Left ventricle myocardium inferior (tissue), 1 donor: ENCODE measurements around the gene IL16. TPM values are rescaled to one million over a fixed set of nuclear protein-coding genes. Genes with fewer than 3 reads are reported as not detected.

Source experiments
- DNase-seq: peaks from one replicate; pipeline ENCODE4 v3.0.0-alpha.2; 2020
- H3K27ac ChIP-seq: fragments of 200-600 bp; replicated peaks from 2 replicates; pipeline ENCODE4 v1.8.0; 2021
- H3K27me3 ChIP-seq: fragments of 200-600 bp; 2 replicates; pipeline ENCODE4 v1.8.0; 2021; ENCODE audit warnings: low read depth
- H3K36me3 ChIP-seq: fragments of 200-600 bp; 2 replicates; pipeline ENCODE4 v1.8.0; 2021
- H3K4me1 ChIP-seq: fragments of 200-600 bp; 2 replicates; pipeline ENCODE4 v1.8.0; 2021
- H3K4me3 ChIP-seq: fragments of 200-600 bp; 2 replicates; pipeline ENCODE4 v1.8.0; 2021; ENCODE audit warnings: mild to moderate bottlenecking, moderate library complexity
- H3K9me3 ChIP-seq: fragments of 200-600 bp; replicated peaks from 2 replicates; pipeline ENCODE4 v1.8.0; 2021
- intact Hi-C: fragments of 100-400 bp; cut with micrococcal nuclease; formaldehyde crosslinking; loops from one replicate; pipeline ENCODE4 v1.11.0; 2022
- total RNA-seq: library from RNA; stranded (reverse); fragmentation: NEBNext Ultra II Directional; extraction: Animal tissue kit (Norgen Biotek cat#: 25700); gene quantifications from one replicate; pipeline ENCODE4 v1.2.1, GENCODE V29; 2021
- TF ChIP-seq, protein P1 (sequence below): fragments of 200-600 bp; IDR thresholded peaks from 2 replicates; pipeline ENCODE4 v1.8.0; 2021; ENCODE audit warnings: antibody characterized with exemption, mild to moderate bottlenecking, borderline replicate concordance
- donor health status: DM: no; HTN: yes; CAD: no; lungs with severe emphysema.

Gene IL16
- total RNA-seq, 1 donor from 2014 or later, result 3.8 TPM

GRCh38 chr15:81244306-81244705 is 47.6 kb downstream of the IL16 start:
- no peak overlapping the region for H3K27ac ChIP-seq
- no peaks in the 10 kb centered on the region for H3K4me1 ChIP-seq
- peaks cover 45% of the 10 kb centered on the region for H3K9me3 ChIP-seq
- TF ChIP-seq, protein P1, sequence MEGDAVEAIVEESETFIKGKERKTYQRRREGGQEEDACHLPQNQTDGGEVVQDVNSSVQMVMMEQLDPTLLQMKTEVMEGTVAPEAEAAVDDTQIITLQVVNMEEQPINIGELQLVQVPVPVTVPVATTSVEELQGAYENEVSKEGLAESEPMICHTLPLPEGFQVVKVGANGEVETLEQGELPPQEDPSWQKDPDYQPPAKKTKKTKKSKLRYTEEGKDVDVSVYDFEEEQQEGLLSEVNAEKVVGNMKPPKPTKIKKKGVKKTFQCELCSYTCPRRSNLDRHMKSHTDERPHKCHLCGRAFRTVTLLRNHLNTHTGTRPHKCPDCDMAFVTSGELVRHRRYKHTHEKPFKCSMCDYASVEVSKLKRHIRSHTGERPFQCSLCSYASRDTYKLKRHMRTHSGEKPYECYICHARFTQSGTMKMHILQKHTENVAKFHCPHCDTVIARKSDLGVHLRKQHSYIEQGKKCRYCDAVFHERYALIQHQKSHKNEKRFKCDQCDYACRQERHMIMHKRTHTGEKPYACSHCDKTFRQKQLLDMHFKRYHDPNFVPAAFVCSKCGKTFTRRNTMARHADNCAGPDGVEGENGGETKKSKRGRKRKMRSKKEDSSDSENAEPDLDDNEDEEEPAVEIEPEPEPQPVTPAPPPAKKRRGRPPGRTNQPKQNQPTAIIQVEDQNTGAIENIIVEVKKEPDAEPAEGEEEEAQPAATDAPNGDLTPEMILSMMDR, result no peak
- no peak overlapping the region for H3K4me3 ChIP-seq
- no peak for DNase-seq
- H3K27me3 ChIP-seq, result no peaks in the 10 kb centered on the region
- intact Hi-C loops, result no loop called here
- H3K36me3 ChIP-seq, result no peaks in the 10 kb centered on the region

- Histone ChIP-seq H3K27me3 (peaks cover 4% of the 10 kb centered on the region), H3K27ac (no peak overlapping the region), H3K4me1 (peaks cover 12% of the 10 kb centered on the region), H3K9me3 (peaks cover 10% of the 10 kb centered on the region), H3K36me3 (no peaks in the 10 kb centered on the region), H3K4me3 (no peak overlapping the region)
- TF ChIP-seq, protein P1, result no peak
- intact Hi-C loops, result no loop called here
- DNase-seq, result no peak
Observed at GRCh38 chr15:81253846-81254245, 57.2 kb downstream of the IL16 start.

GRCh38 chr15:81254277-81254915 is 57.7 kb downstream of the IL16 start:
- intact Hi-C loops, result no loop called here
- Histone ChIP-seq H3K27ac (no peak overlapping the region), H3K4me1 (peaks cover 12% of the 10 kb centered on the region), H3K4me3 (no peak overlapping the region), H3K9me3 (peaks cover 10% of the 10 kb centered on the region), H3K27me3 (peaks cover 4% of the 10 kb centered on the region), H3K36me3 (no peaks in the 10 kb centered on the region)
- TF ChIP-seq, protein P1, result no peak
- no peak for DNase-seq

- no peak overlapping the region for H3K4me3 ChIP-seq
- TF ChIP-seq, protein P1, result no peak
- no peak overlapping the region for H3K27ac ChIP-seq
- H3K36me3 ChIP-seq, result no peaks in the 10 kb centered on the region
- H3K4me1 ChIP-seq, result peaks cover 12% of the 10 kb centered on the region
- peaks cover 4% of the 10 kb centered on the region for H3K27me3 ChIP-seq
- intact Hi-C loops, result no loop called here
- peaks cover 6% of the 10 kb centered on the region for H3K9me3 ChIP-seq
- no peak for DNase-seq
Observed at GRCh38 chr15:81254916-81255290, 58.2 kb downstream of the IL16 start.

DNA sequence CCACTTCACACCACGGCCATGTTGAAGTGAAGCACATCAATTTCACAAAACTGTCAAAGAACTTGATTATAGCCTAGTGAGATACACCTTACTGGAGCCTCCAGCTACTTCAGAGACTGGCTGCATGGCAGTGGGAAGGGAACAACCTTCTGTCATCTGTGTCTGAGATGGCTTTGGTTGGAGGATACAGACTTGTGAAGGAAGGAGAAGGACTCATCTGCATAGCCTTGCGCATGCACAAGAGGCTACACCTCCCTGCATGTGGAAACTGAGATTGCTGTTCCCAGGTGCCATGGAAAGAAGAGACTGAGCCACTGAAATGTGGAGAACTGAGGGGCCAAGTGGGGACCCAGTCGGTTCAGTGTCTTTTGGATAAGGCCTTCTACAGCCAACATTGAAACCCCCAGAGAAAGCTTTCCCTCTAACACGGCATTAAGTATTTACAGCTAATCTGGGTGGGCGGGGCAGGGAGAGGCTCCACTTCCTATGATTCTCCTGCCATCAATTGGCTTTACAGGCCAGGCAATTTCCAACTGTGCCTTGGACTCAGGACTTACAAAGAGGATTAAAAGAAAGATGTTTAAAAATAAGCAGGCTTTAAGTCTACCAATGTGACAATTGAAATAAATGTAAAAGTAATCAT is 58.8 kb downstream of the IL16 start:
- Histone ChIP-seq H3K27me3 (peaks cover 4% of the 10 kb centered on the region), H3K4me1 (peaks cover 12% of the 10 kb centered on the region), H3K9me3 (peaks cover under 1% of the 10 kb centered on the region), H3K27ac (peak overlapping the region; percentile 18), H3K4me3 (no peak overlapping the region), H3K36me3 (no peaks in the 10 kb centered on the region)
- DNase-seq, result no peak
- intact Hi-C loops, result no loop called here
- TF ChIP-seq, protein P1, result no peak
